Progenitor cell of endocrine pancreas (in vitro differentiated cells): ENCODE results near the gene PPHLN1. TPM values are rescaled to one million over a fixed set of nuclear protein-coding genes. Genes with fewer than 3 reads are reported as not detected.

Experiments used
- DNase-seq: peaks from one replicate; pipeline ENCODE4 v3.0.0; 2021; ENCODE audit warnings: low spot score; ENCODE audit not compliant: unreplicated experiment
- H3K27ac Mint-ChIP-seq: 2 replicates; pipeline ENCODE4 v1.8.0; 2021; ENCODE audit warnings: mild to moderate bottlenecking, moderate library complexity, mixed read lengths
- H3K27me3 Mint-ChIP-seq: 2 replicates; pipeline ENCODE4 v1.8.0; 2021; ENCODE audit warnings: mixed read lengths
- H3K36me3 Mint-ChIP-seq: 2 replicates; pipeline ENCODE4 v1.8.0; 2022; ENCODE audit warnings: mixed read lengths; ENCODE audit not compliant: insufficient read depth
- H3K4me1 Mint-ChIP-seq: 2 replicates; pipeline ENCODE4 v1.8.0; 2021; ENCODE audit warnings: low read depth, mixed read lengths
- H3K4me3 Mint-ChIP-seq: 2 replicates; pipeline ENCODE4 v1.8.0; 2021; ENCODE audit warnings: low read depth, mild to moderate bottlenecking, moderate library complexity, mixed read lengths
- H3K9me3 Mint-ChIP-seq: 2 replicates; pipeline ENCODE4 v1.8.0; 2021; ENCODE audit warnings: low read depth, mixed read lengths
- CTCF ChIP-seq: fragments of 200-600 bp; sonication (generic); IDR thresholded peaks from one replicate; pipeline ENCODE4 v1.5.0; 2021; ENCODE audit warnings: antibody characterized with exemption, mild to moderate bottlenecking; ENCODE audit not compliant: unreplicated experiment
- total RNA-seq: library from RNA; stranded (reverse); gene quantifications from 2 replicates; pipeline ENCODE4 v1.2.1, GENCODE V29; 2021

Gene PPHLN1
- total RNA-seq, 1 donor from 2014 or later, result 62.2 TPM

GRCh38 chr12:42445891-42446290, 119.9 kb downstream of the PPHLN1 start:
- no peak for DNase-seq
- Mint-ChIP-seq H3K36me3 (peaks cover 51% of the 10 kb centered on the region), H3K4me1 (peaks cover 51% of the 10 kb centered on the region), H3K4me3 (no peak overlapping the region), H3K27me3 (no peaks in the 10 kb centered on the region), H3K27ac (peak overlapping the region; percentile 40), H3K9me3 (peaks cover 23% of the 10 kb centered on the region)
- TF ChIP-seq CTCF, result no peak

- H3K27me3 Mint-ChIP-seq, result no peaks in the 10 kb centered on the region
- H3K9me3 Mint-ChIP-seq, result peaks cover 23% of the 10 kb centered on the region
- H3K27ac Mint-ChIP-seq, result peak overlapping the region; percentile 67
- no peak overlapping the region for H3K4me3 Mint-ChIP-seq
- no peak for DNase-seq
- H3K36me3 Mint-ChIP-seq, result peaks cover 51% of the 10 kb centered on the region
- TF ChIP-seq CTCF, result no peak
- H3K4me1 Mint-ChIP-seq, result peaks cover 50% of the 10 kb centered on the region
These were observed 120.8 kb downstream of the PPHLN1 start for GRCh38 chr12:42446761-42447160.

DNA sequence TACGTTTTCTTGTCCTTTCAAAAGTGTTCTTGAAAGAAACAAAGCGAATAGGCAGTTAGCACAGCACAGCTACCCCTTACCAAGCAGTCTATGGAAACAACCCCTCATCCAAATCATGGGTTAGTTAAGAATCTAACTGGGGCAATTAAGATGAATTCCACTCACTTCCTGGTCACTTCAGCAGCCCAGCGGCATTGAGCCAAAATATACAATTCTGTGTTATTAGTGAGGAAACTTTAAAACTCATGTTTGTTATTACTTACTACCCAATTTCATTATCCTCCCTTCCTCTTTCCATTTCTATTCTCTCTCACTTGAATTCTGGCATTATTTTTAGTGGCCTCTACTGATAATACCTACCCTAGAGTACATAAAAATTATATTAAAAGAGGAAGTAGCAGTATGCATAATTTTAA, 121.4 kb downstream of the PPHLN1 start:
- no peak overlapping the region for H3K27ac Mint-ChIP-seq
- H3K4me1 Mint-ChIP-seq, result peaks cover 44% of the 10 kb centered on the region
- no peak overlapping the region for H3K4me3 Mint-ChIP-seq
- H3K36me3 Mint-ChIP-seq, result peaks cover 51% of the 10 kb centered on the region
- DNase-seq, result no peak
- H3K27me3 Mint-ChIP-seq, result no peaks in the 10 kb centered on the region
- no peak for TF ChIP-seq CTCF
- H3K9me3 Mint-ChIP-seq, result peaks cover 23% of the 10 kb centered on the region

DNA sequence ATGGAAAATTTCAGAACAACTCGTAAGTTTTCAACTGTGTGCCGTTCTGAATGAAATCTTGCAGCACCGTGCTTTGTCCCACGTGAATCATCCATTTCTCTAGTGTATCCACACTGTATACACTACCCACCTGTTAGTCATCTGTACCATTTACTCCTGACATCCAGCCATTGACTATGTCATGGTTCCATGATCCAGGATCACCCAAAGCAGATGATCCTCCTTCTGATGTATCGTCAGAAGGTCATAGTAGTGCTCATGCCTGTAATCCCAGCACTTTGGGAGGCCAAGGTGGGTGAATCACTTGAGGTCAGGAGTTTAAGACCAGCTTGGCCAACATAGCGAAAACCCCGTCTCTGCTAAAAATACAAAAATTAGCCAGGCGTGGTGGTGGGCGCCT, 122.9 kb downstream of the PPHLN1 start:
- Mint-ChIP-seq H3K4me1 (peaks cover 32% of the 10 kb centered on the region), H3K9me3 (peaks cover 20% of the 10 kb centered on the region), H3K27ac (no peak overlapping the region), H3K4me3 (no peak overlapping the region), H3K36me3 (peaks cover 47% of the 10 kb centered on the region), H3K27me3 (no peaks in the 10 kb centered on the region)
- DNase-seq, result no peak
- no peak for TF ChIP-seq CTCF

- no peak overlapping the region for H3K4me3 Mint-ChIP-seq
- no peaks in the 10 kb centered on the region for H3K27me3 Mint-ChIP-seq
- peaks cover 8% of the 10 kb centered on the region for H3K9me3 Mint-ChIP-seq
- H3K4me1 Mint-ChIP-seq, result peaks cover 29% of the 10 kb centered on the region
- TF ChIP-seq CTCF, result no peak
- peaks cover 36% of the 10 kb centered on the region for H3K36me3 Mint-ChIP-seq
- peak overlapping the region; percentile 81 for H3K27ac Mint-ChIP-seq
- DNase-seq, result no peak
These were observed 124.3 kb downstream of the PPHLN1 start for GRCh38 chr12:42450248-42450647.
